HepG2 (cell line): ENCODE measurements around the gene FAP. TPM values are rescaled to one million over a fixed set of nuclear protein-coding genes. Genes with fewer than 3 reads are reported as not detected.

ENCODE experiments used
- ATAC-seq: fragments of 200-7000 bp; cut with Tn5 transposase; 3 replicates; pipeline ENCODE4 v1.9.1; 2020; ENCODE audit warnings: mild to moderate bottlenecking, moderate library complexity
- BruUV-seq: library from RNA; stranded (reverse); fragments of 400-500 nt; replicated peaks from 2 replicates; lab custom pipeline; 2021; lab: Mats Ljungman, UMichigan
- CTCF ChIA-PET: fragments of 300-600 bp; formaldehyde crosslinking; extraction: SDS; loops from one replicate; lab custom pipeline; 2021; ENCODE audit warnings: low total read pairs, inconsistent platforms, low intra/inter-chr PET ratio; lab: Yijun Ruan, JAX
- POLR2A ChIA-PET: fragments of 350-600 bp; sonication (Branson Sonifier 250); formaldehyde crosslinking; loops from one replicate; lab custom pipeline; 2020; ENCODE audit warnings: antibody characterized with exemption, inconsistent platforms; lab: Yijun Ruan, JAX
- DNase-seq: peaks from one replicate; pipeline ENCODE4 v3.0.0-alpha.2; 2015; ENCODE audit warnings: low spot score
- FAIRE-seq: peaks from 3 replicates; lab custom pipeline; 2011; peaks lifted over from hg19 to GRCh38; lab: Jason Lieb, UNC
- H2AFZ ChIP-seq: one replicate; pipeline ENCODE4 v1.6.1; 2011; ENCODE audit warnings: low read length, inconsistent platforms
- H3K27ac ChIP-seq: fragments of 300-600 bp; 3 replicates; pipeline ENCODE4 v1.8.0; 2011; ENCODE audit warnings: mixed run types, mild to moderate bottlenecking, mixed read lengths, low read length, inconsistent platforms; ENCODE audit not compliant: insufficient read depth; ENCODE audit errors: extremely low read length
- H3K27me3 ChIP-seq, 2 experiments: fragments of 200-600 bp in 1 of 2; 2 replicates in 1 of 2; 3 replicates in 1 of 2; pipeline versions ENCODE4 v1.6.0 to v1.8.0; 2011; ENCODE audit warnings: low read length in 2 of 2, mild to moderate bottlenecking in 2 of 2, moderate library complexity in 2 of 2, inconsistent platforms in 1 of 2; ENCODE audit not compliant: insufficient read depth in 2 of 2, control insufficient read depth in 1 of 2
- H3K36me3 ChIP-seq, 2 experiments: fragments of 200-600 bp in 1 of 2; replicated peaks in 1 of 2; 2 replicates in 1 of 2; 3 replicates in 1 of 2; pipeline versions ENCODE4 v1.5.1 to v1.8.0; 2011; ENCODE audit warnings: low read length in 2 of 2, inconsistent platforms in 1 of 2; ENCODE audit not compliant: insufficient read depth in 2 of 2, control insufficient read depth in 1 of 2
- H3K4me1 ChIP-seq: 2 replicates; pipeline ENCODE4 v1.5.1; 2012; ENCODE audit warnings: low read length, inconsistent platforms; ENCODE audit not compliant: insufficient read depth
- H3K4me2 ChIP-seq: 2 replicates; pipeline ENCODE4 v1.6.0; 2011; ENCODE audit warnings: low read depth, low read length, inconsistent platforms
- H3K4me3 ChIP-seq, 3 experiments: fragments of 200-600 bp in 1 of 3; sonication (generic), shearing (Covaris generic) in 1 of 3; replicated peaks in 1 of 3; 2 replicates each; pipeline ENCODE4 v1.5.1; 2011 to 2016; ENCODE audit warnings: low read length in 3 of 3, inconsistent platforms in 2 of 3, low read depth in 2 of 3, mild to moderate bottlenecking in 2 of 3, control low read depth in 1 of 3, mixed read lengths in 1 of 3; ENCODE audit not compliant: insufficient read depth in 1 of 3
- H3K79me2 ChIP-seq: one replicate; pipeline ENCODE4 v1.6.1; 2011; ENCODE audit warnings: low read length, inconsistent platforms; ENCODE audit not compliant: insufficient read depth
- H3K9ac ChIP-seq: 2 replicates; pipeline ENCODE4 v1.6.0; 2011; ENCODE audit warnings: mild to moderate bottlenecking, low read depth, low read length, inconsistent platforms; ENCODE audit not compliant: insufficient read depth
- H3K9me3 ChIP-seq: 2 replicates; pipeline ENCODE4 v1.5.1; 2012; ENCODE audit warnings: mild to moderate bottlenecking, low read length
- H4K20me1 ChIP-seq: 2 replicates; pipeline ENCODE4 v1.6.0; 2011; ENCODE audit warnings: inconsistent platforms, mild to moderate bottlenecking, low read length, moderate library complexity; ENCODE audit not compliant: insufficient read depth
- AFF4 ChIP-seq: sonication (generic); formaldehyde crosslinking; IDR thresholded peaks from 2 replicates; pipeline ENCODE4 v1.4.0; 2020; ENCODE audit warnings: missing genetic modification reagents
- ARNT2 ChIP-seq: sonication (generic); formaldehyde crosslinking; IDR thresholded peaks from 2 replicates; pipeline ENCODE4 v1.8.0; 2022; ENCODE audit warnings: mild to moderate bottlenecking, low read depth, missing genetic modification reagents, moderate library complexity
- BCL6 ChIP-seq: IDR thresholded peaks from 2 replicates; pipeline ENCODE4 v1.6.1; 2016; ENCODE audit warnings: missing genetic modification reagents, missing compliant biosample characterization
- CBX1 ChIP-seq: IDR thresholded peaks from one replicate; pipeline ENCODE4 v1.6.1; 2016; ENCODE audit warnings: antibody characterized with exemption, low read depth
- GRHL1 ChIP-seq: sonication (generic); formaldehyde crosslinking; conservative IDR thresholded peaks from 2 replicates; pipeline ENCODE4 v1.8.0; 2022; ENCODE audit warnings: missing genetic modification reagents
- NBN ChIP-seq: fragments of 450-650 bp; conservative IDR thresholded peaks from 2 replicates; pipeline ENCODE4 v1.6.1; 2017
- REPIN1 ChIP-seq: sonication (generic); formaldehyde crosslinking; IDR thresholded peaks from 2 replicates; pipeline ENCODE4 v1.8.0; 2022; ENCODE audit warnings: missing genetic modification reagents, low read depth, mild to moderate bottlenecking, borderline replicate concordance
- SMAD1 ChIP-seq: sonication (generic); formaldehyde crosslinking; IDR thresholded peaks from 2 replicates; pipeline ENCODE4 v1.4.0; 2020; ENCODE audit warnings: missing genetic modification reagents, low read depth, mild to moderate bottlenecking, borderline replicate concordance
- ZNF251 ChIP-seq: sonication (generic); formaldehyde crosslinking; IDR thresholded peaks from 2 replicates; pipeline ENCODE4 v1.9.0; 2021; ENCODE audit warnings: mild to moderate bottlenecking, missing genetic modification reagents
- ZNF382 ChIP-seq: sonication (generic); formaldehyde crosslinking; IDR thresholded peaks from 2 replicates; pipeline ENCODE4 v1.5.0; 2020; ENCODE audit warnings: missing genetic modification reagents, mild to moderate bottlenecking, borderline replicate concordance
- ZNF615 ChIP-seq: sonication (generic); formaldehyde crosslinking; IDR thresholded peaks from 2 replicates; pipeline ENCODE4 v1.5.0; 2020; ENCODE audit warnings: mild to moderate bottlenecking, missing genetic modification reagents, borderline replicate concordance
- WGBS: methylation state at CpG from one replicate; pipeline ENCODE4 v1.1.6; 2017; ENCODE audit warnings: low lambda C conversion rate; 5-methylcytosine and 5-hydroxymethylcytosine counted together
- in situ Hi-C: cut with HindIII; loops from 2 replicates; pipeline ENCODE4 v1.10.0; 2017; ENCODE audit warnings: low pct_unique_long_range_greater_than_20kb; ENCODE audit not compliant: extremely low pct_ligation_motif_present
- intact Hi-C: fragments of 100-400 bp; cut with micrococcal nuclease; formaldehyde crosslinking; loops from one replicate; pipeline ENCODE4 v1.10.0; 2022; ENCODE audit not compliant: unreplicated experiment
- polyA plus RNA-seq, 8 experiments: library from polyadenylated mRNA; depleted of rRNA in 3 of 8; stranded (reverse) in 7 of 8; unstranded in 1 of 8; fragments of >200 nt; fragmentation: Illumina TruSeq in 4 of 8; extraction: Trizol in 4 of 8; gene quantifications; 2 replicates each; pipeline versions ENCODE4 v1.2.1 to v1.2.3, GENCODE V29; 2011 to 2016; ENCODE audit warnings: low read depth in 4 of 8, missing spikeins in 1 of 8, mixed read lengths in 1 of 8; ENCODE audit not compliant: insufficient read depth in 1 of 8
- total RNA-seq, 5 experiments: library from RNA; depleted of rRNA; stranded (reverse); fragments of >200 nt; fragmentation: Illumina TruSeq; extraction: Trizol; gene quantifications; 2 replicates each; pipeline ENCODE4 v1.2.3, GENCODE V29; 2016; ENCODE audit warnings: low read depth in 1 of 5

FAP gene
- total and polyA plus RNA-seq, 2 of the 13 experiments (the other 11 are each of a cell fraction or from before 2014, with no cell fraction given): not detected

GRCh38 chr2:162126527-162126926 is 116.7 kb downstream of the FAP start:
- no peaks in the 10 kb centered on the region for H3K36me3 ChIP-seq
- DNase-seq (no peak), FAIRE-seq (no peak), ATAC-seq (no peak)
- H2AFZ ChIP-seq: no peak overlapping the region
- H3K4me2 ChIP-seq: no peak overlapping the region
- no TSS peak for BruUV-seq
- H4K20me1 ChIP-seq: no peaks in the 10 kb centered on the region
- no peaks in the 10 kb centered on the region; a peak in 1 of 5 replicates for H3K27me3 ChIP-seq
- ChIA-PET CTCF (no interaction called here), POLR2A (no interaction called here)
- H3K9me3 ChIP-seq: no peaks in the 10 kb centered on the region
- no peaks in the 10 kb centered on the region for H3K79me2 ChIP-seq
- no peak overlapping the region for H3K9ac ChIP-seq
- in situ Hi-C loops: loop anchor here (5.0 kb wide), 2 partner anchors 114 to 539 kb away; no protein-coding TSS in a partner anchor
- no peak for TF ChIP-seq ZNF251 (CRISPR knock-in tag)
- no peak for TF ChIP-seq BCL6 (CRISPR knock-in tag)
- TF ChIP-seq ARNT2 (CRISPR knock-in tag): no peak
- TF ChIP-seq ZNF615 (CRISPR knock-in tag): no peak
- no peak for TF ChIP-seq NBN
- TF ChIP-seq AFF4: no peak
- no peak for TF ChIP-seq ZNF382
- no peak for TF ChIP-seq GRHL1 (CRISPR knock-in tag)
- no peak for TF ChIP-seq CBX1
- TF ChIP-seq REPIN1 (CRISPR knock-in tag): no peak
- no peak for TF ChIP-seq SMAD1 (CRISPR knock-in tag)
- intact Hi-C loops: no loop called here
- no peaks in the 10 kb centered on the region for H3K4me1 ChIP-seq
- no peak overlapping the region for H3K27ac ChIP-seq
- no peak overlapping the region for H3K4me3 ChIP-seq
- 14% methylated on average over 2 of the region's 2 CpGs for WGBS
